HepG2 (cell line): Measurements from ENCODE around the gene KAZN. TPM values are rescaled to one million over a fixed set of nuclear protein-coding genes. Genes with fewer than 3 reads are reported as not detected.

Source experiments
- FOXO4 ChIP-seq: sonication (generic); formaldehyde crosslinking; conservative IDR thresholded peaks from 2 replicates; pipeline ENCODE4 v1.8.1; 2023; ENCODE audit warnings: missing genetic modification reagents
- GABPB1 ChIP-seq: IDR thresholded peaks from 2 replicates; pipeline ENCODE4 v1.6.1; 2016; ENCODE audit warnings: mild to moderate bottlenecking, missing genetic modification reagents, moderate library complexity, missing compliant biosample characterization
- GATA4 ChIP-seq: sonication (generic); IDR thresholded peaks from 2 replicates; pipeline ENCODE4 v1.6.1; 2016; ENCODE audit warnings: antibody characterized with exemption, low read depth, borderline replicate concordance
- HNF1A ChIP-seq, 2 experiments: sonication (generic) in 1 of 2; formaldehyde crosslinking in 1 of 2; IDR thresholded peaks; 2 replicates each; pipeline versions ENCODE4 v1.4.0 to v1.6.1; 2016 to 2020; ENCODE audit warnings: borderline replicate concordance in 1 of 2, low read depth in 1 of 2, mild to moderate bottlenecking in 1 of 2, missing genetic modification reagents in 1 of 2
- IKZF5 ChIP-seq: IDR thresholded peaks from 2 replicates; pipeline ENCODE4 v1.6.1; 2018; ENCODE audit warnings: missing genetic modification reagents, mild to moderate bottlenecking, missing compliant biosample characterization
- KLF12 ChIP-seq: sonication (generic); formaldehyde crosslinking; IDR thresholded peaks from 2 replicates; pipeline ENCODE4 v1.4.0; 2020; ENCODE audit warnings: missing genetic modification reagents, borderline replicate concordance
- KLF13 ChIP-seq: sonication (generic); formaldehyde crosslinking; IDR thresholded peaks from 2 replicates; pipeline ENCODE4 v1.4.0; 2020; ENCODE audit warnings: mild to moderate bottlenecking, missing genetic modification reagents
- PAWR ChIP-seq: sonication (generic); formaldehyde crosslinking; IDR thresholded peaks from 2 replicates; pipeline ENCODE4 v1.4.0; 2020; ENCODE audit warnings: missing genetic modification reagents, mild to moderate bottlenecking, borderline replicate concordance
- PAXIP1 ChIP-seq: sonication (generic); formaldehyde crosslinking; conservative IDR thresholded peaks from 2 replicates; pipeline ENCODE4 v1.4.0; 2020; ENCODE audit warnings: mild to moderate bottlenecking, missing genetic modification reagents, moderate library complexity
- PITX1 ChIP-seq: sonication (generic); formaldehyde crosslinking; IDR thresholded peaks from 2 replicates; pipeline ENCODE4 v1.5.1; 2020; ENCODE audit warnings: mild to moderate bottlenecking, missing genetic modification reagents
- RFX1 ChIP-seq: fragments of 450-650 bp; IDR thresholded peaks from 2 replicates; pipeline ENCODE4 v1.6.1; 2017
- SOX5 ChIP-seq: IDR thresholded peaks from 2 replicates; pipeline ENCODE4 v1.6.1; 2016; ENCODE audit warnings: borderline replicate concordance
- SP1 ChIP-seq, 2 experiments: fragments of 450-650 bp in 1 of 2; sonication (generic) in 1 of 2; formaldehyde crosslinking in 1 of 2; IDR thresholded peaks; 2 replicates each; pipeline versions ENCODE4 v1.4.0 to v1.6.1; 2016 to 2020; ENCODE audit warnings: missing genetic modification reagents in 1 of 2
- SP140L ChIP-seq: sonication (generic); formaldehyde crosslinking; IDR thresholded peaks from 2 replicates; pipeline ENCODE4 v1.4.0; 2020; ENCODE audit warnings: missing genetic modification reagents, borderline replicate concordance
- ZBTB7B ChIP-seq: sonication (generic); formaldehyde crosslinking; IDR thresholded peaks from 2 replicates; pipeline ENCODE4 v1.4.0; 2020; ENCODE audit warnings: missing genetic modification reagents
- ZFX ChIP-seq: sonication (generic); formaldehyde crosslinking; IDR thresholded peaks from 2 replicates; pipeline ENCODE4 v1.4.0; 2020; ENCODE audit warnings: mild to moderate bottlenecking, low read depth, missing genetic modification reagents, moderate library complexity
- ZNF879 ChIP-seq: sonication (generic); formaldehyde crosslinking; IDR thresholded peaks from 2 replicates; pipeline ENCODE4 v1.8.1; 2023; ENCODE audit warnings: missing genetic modification reagents
- ZZZ3 ChIP-seq: sonication (generic); formaldehyde crosslinking; IDR thresholded peaks from 2 replicates; pipeline ENCODE4 v1.4.0; 2020; ENCODE audit warnings: missing genetic modification reagents, mild to moderate bottlenecking, borderline replicate concordance
- polyA plus RNA-seq, 8 experiments: library from polyadenylated mRNA; depleted of rRNA in 3 of 8; stranded (reverse) in 7 of 8; unstranded in 1 of 8; fragments of >200 nt; fragmentation: Illumina TruSeq in 4 of 8; extraction: Trizol in 4 of 8; gene quantifications; 2 replicates each; pipeline versions ENCODE4 v1.2.1 to v1.2.3, GENCODE V29; 2011 to 2016; ENCODE audit warnings: low read depth in 4 of 8, missing spikeins in 1 of 8, mixed read lengths in 1 of 8; ENCODE audit not compliant: insufficient read depth in 1 of 8
- total RNA-seq, 5 experiments: library from RNA; depleted of rRNA; stranded (reverse); fragments of >200 nt; fragmentation: Illumina TruSeq; extraction: Trizol; gene quantifications; 2 replicates each; pipeline ENCODE4 v1.2.3, GENCODE V29; 2016; ENCODE audit warnings: low read depth in 1 of 5

Gene KAZN
- total and polyA plus RNA-seq, 2 of the 13 experiments (the other 11 are each of a cell fraction or from before 2014, with no cell fraction given): 10.4 to 13.5 TPM

GRCh38 chr1:14952626-14953314 lies 354.3 kb downstream of the KAZN start (continued):
- TF ChIP-seq PAWR (CRISPR knock-in tag) (no peak), SP140L (CRISPR knock-in tag) (no peak), SOX5 (CRISPR knock-in tag) (peak; percentile 89; the same call in 1 of the 2 replicates), GABPB1 (CRISPR knock-in tag) (peak; percentile 59), ZBTB7B (CRISPR knock-in tag) (peak; percentile 99), PAXIP1 (CRISPR knock-in tag) (peak; percentile 99), FOXO4 (CRISPR knock-in tag) (no peak), SP1 (IDR thresholded peaks at IDR 0.05) (no peak), SP1 (CRISPR knock-in tag; IDR thresholded peaks at IDR 0.05) (peak; percentile 21; the same call in 1 of the 2 replicates), ZNF879 (CRISPR knock-in tag) (no peak), RFX1 (no peak), KLF12 (CRISPR knock-in tag) (peak; percentile 94), GATA4 (peak; percentile 93; the same call in 1 of the 2 replicates), HNF1A (IDR thresholded peaks at IDR 0.05; ENCODE audit: low read depth) (peak; percentile 78), HNF1A (CRISPR knock-in tag; IDR thresholded peaks at IDR 0.05; ENCODE audit: borderline replicate concordance) (peak; percentile 95), KLF13 (CRISPR knock-in tag) (no peak), PITX1 (CRISPR knock-in tag) (peak; percentile 71), ZZZ3 (CRISPR knock-in tag) (0 out of 2 replicates have a peak, but pooled peaks have one; percentile 57), IKZF5 (peak; percentile 86), ZFX (CRISPR knock-in tag) (peak; percentile 57; the same call in 1 of the 2 replicates)
